Astrocyte of the spinal cord (primary cell): ENCODE data around the gene INO80.

Source experiments
- DNase-seq: peaks from one replicate; pipeline ENCODE4 v3.0.0; 2011; ENCODE audit warnings: low read depth, low spot score
- H3K4me3 ChIP-seq: 2 replicates; pipeline ENCODE4 v1.5.1; 2011; ENCODE audit warnings: low read depth, mild to moderate bottlenecking, low read length, moderate library complexity
- CTCF ChIP-seq: IDR thresholded peaks from 2 replicates; pipeline ENCODE4 v1.5.1; 2012; ENCODE audit warnings: low read depth, mild to moderate bottlenecking, low read length, inconsistent platforms
- in situ Hi-C: cut with HindIII; loops from 2 replicates; pipeline ENCODE4 v1.10.0; 2017; ENCODE audit warnings: low sequenced_read_pairs

Gene INO80

GRCh38 chr15:41073028-41073427, 43.1 kb downstream of the INO80 start:
- TF ChIP-seq CTCF = no peak
- DNase-seq = no peak
- in situ Hi-C loops = no loop called here
- no peak overlapping the region for H3K4me3 ChIP-seq

GRCh38 chr15:41072013-41072412, 44.1 kb downstream of the INO80 start:
- no peak overlapping the region for H3K4me3 ChIP-seq
- in situ Hi-C loops = no loop called here
- no peak for TF ChIP-seq CTCF
- DNase-seq = no peak

- in situ Hi-C loops = no loop called here
- no peak overlapping the region for H3K4me3 ChIP-seq
- no peak for DNase-seq
- no peak for TF ChIP-seq CTCF
These were observed 49.6 kb downstream of the INO80 start for GRCh38 chr15:41066516-41066915.

- no peak for TF ChIP-seq CTCF
- H3K4me3 ChIP-seq = no peak overlapping the region
- no peak for DNase-seq
- in situ Hi-C loops = no loop called here
These were observed 54.4 kb downstream of the INO80 start for GRCh38 chr15:41061667-41062066.

- in situ Hi-C loops = no loop called here
- H3K4me3 ChIP-seq = no peak overlapping the region
- TF ChIP-seq CTCF = no peak
- DNase-seq = no peak
These were observed 55.6 kb downstream of the INO80 start for GRCh38 chr15:41060505-41060904.

- no peak for DNase-seq
- TF ChIP-seq CTCF = no peak
- in situ Hi-C loops = no loop called here
- H3K4me3 ChIP-seq = no peak overlapping the region
These were observed 59.3 kb downstream of the INO80 start for GRCh38 chr15:41056810-41057209.

GRCh38 chr15:41055706-41056105, 60.4 kb downstream of the INO80 start:
- no peak for DNase-seq
- no peak for TF ChIP-seq CTCF
- in situ Hi-C loops = no loop called here
- H3K4me3 ChIP-seq = no peak overlapping the region
